Vagina (tissue), 2 donors: ENCODE measurements around the gene ZNF784.

Source experiments
- POLR2A ChIP-seq, 2 donors: fragments of 450-650 bp; IDR thresholded peaks; one replicate each; pipeline ENCODE4 v1.6.1; 2017; ENCODE audit warnings: antibody characterized with exemption in 2 of 2, mild to moderate bottlenecking in 2 of 2, moderate library complexity in 2 of 2
- POLR2AphosphoS5 ChIP-seq, 2 donors: sonication (generic); formaldehyde crosslinking; IDR thresholded peaks; one replicate each; pipeline ENCODE4 v1.9.0; 2017; ENCODE audit warnings: antibody characterized with exemption in 2 of 2, mild to moderate bottlenecking in 2 of 2, low read depth in 1 of 2; ENCODE audit not compliant: insufficient read depth in 1 of 2
- TF ChIP-seq, protein P1 (sequence below), 3 experiments: fragments of 450-650 bp in 2 of 3; fragments of 200-600 bp in 1 of 3; sonication (generic) in 1 of 3; IDR thresholded peaks; one replicate each; pipeline ENCODE4 v1.5.1; 2017 to 2019; ENCODE audit warnings: antibody characterized with exemption in 3 of 3, mild to moderate bottlenecking in 2 of 3, moderate library complexity in 2 of 3

DNA sequence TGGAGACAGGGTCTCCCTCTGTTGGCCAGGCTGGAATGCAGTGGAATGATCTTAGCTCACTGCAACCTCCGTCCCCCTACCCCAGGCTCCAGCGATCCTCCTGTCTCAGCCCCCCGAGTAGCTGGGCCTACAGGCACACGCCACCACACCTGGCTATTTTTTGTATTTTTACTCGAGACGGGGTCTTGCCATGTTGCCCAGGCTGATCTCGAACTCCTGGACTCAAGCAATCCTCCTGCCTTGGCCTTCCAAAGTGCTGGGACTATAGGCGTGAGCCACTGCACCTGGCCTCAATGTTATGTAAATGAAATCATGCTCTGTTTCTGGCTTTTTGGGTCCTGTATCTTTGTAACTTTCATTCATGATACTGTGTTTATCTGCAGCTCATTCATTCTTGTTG lies 35.6 kb downstream of the ZNF784 start:
- TF ChIP-seq POLR2AphosphoS5 (IDR thresholded peaks at IDR 0.05; ENCODE audit: insufficient read depth in 1 of 2, low read depth in 1 of 2) (no peak), POLR2A (IDR thresholded peaks at IDR 0.05) (no peak)
- TF ChIP-seq, protein P1, sequence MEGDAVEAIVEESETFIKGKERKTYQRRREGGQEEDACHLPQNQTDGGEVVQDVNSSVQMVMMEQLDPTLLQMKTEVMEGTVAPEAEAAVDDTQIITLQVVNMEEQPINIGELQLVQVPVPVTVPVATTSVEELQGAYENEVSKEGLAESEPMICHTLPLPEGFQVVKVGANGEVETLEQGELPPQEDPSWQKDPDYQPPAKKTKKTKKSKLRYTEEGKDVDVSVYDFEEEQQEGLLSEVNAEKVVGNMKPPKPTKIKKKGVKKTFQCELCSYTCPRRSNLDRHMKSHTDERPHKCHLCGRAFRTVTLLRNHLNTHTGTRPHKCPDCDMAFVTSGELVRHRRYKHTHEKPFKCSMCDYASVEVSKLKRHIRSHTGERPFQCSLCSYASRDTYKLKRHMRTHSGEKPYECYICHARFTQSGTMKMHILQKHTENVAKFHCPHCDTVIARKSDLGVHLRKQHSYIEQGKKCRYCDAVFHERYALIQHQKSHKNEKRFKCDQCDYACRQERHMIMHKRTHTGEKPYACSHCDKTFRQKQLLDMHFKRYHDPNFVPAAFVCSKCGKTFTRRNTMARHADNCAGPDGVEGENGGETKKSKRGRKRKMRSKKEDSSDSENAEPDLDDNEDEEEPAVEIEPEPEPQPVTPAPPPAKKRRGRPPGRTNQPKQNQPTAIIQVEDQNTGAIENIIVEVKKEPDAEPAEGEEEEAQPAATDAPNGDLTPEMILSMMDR (IDR thresholded peaks at IDR 0.05), result no peak
